HepG2 (cell line): ENCODE data around the gene EEF1AKMT4. TPM values are rescaled to one million over a fixed set of nuclear protein-coding genes. Genes with fewer than 3 reads are reported as not detected.

Source experiments
- CSRNP2 ChIP-seq: sonication (generic); formaldehyde crosslinking; conservative IDR thresholded peaks from 2 replicates; pipeline ENCODE4 v1.8.0; 2022; ENCODE audit warnings: low read depth, missing genetic modification reagents
- ELF3 ChIP-seq: IDR thresholded peaks from 2 replicates; pipeline ENCODE4 v1.6.1; 2016; ENCODE audit warnings: missing genetic modification reagents, missing compliant biosample characterization
- FOXP4 ChIP-seq: sonication (generic); formaldehyde crosslinking; IDR thresholded peaks from 2 replicates; pipeline ENCODE4 v1.4.0; 2020; ENCODE audit warnings: missing genetic modification reagents
- HMG20A ChIP-seq: IDR thresholded peaks from 2 replicates; pipeline ENCODE4 v1.6.1; 2016; ENCODE audit warnings: borderline replicate concordance
- ZBTB38 ChIP-seq: sonication (generic); formaldehyde crosslinking; IDR thresholded peaks from 2 replicates; pipeline ENCODE4 v1.5.1; 2020; ENCODE audit warnings: mild to moderate bottlenecking, missing genetic modification reagents
- ZNF138 ChIP-seq: sonication (generic); formaldehyde crosslinking; IDR thresholded peaks from 2 replicates; pipeline ENCODE4 v1.5.0; 2020; ENCODE audit warnings: mild to moderate bottlenecking, low read depth, missing genetic modification reagents
- ZNF256 ChIP-seq: sonication (generic); formaldehyde crosslinking; conservative IDR thresholded peaks from 2 replicates; pipeline ENCODE4 v1.4.0; 2020; ENCODE audit warnings: missing genetic modification reagents
- ZNF557 ChIP-seq: sonication (generic); formaldehyde crosslinking; IDR thresholded peaks from 2 replicates; pipeline ENCODE4 v1.4.0; 2020; ENCODE audit warnings: missing genetic modification reagents
- ZNF577 ChIP-seq: sonication (generic); formaldehyde crosslinking; IDR thresholded peaks from 2 replicates; pipeline ENCODE4 v1.4.0; 2020; ENCODE audit warnings: mild to moderate bottlenecking, low read depth, missing genetic modification reagents, borderline replicate concordance
- ZNF687 ChIP-seq: sonication (generic); formaldehyde crosslinking; IDR thresholded peaks from 2 replicates; pipeline ENCODE4 v1.5.1; 2020; ENCODE audit warnings: mild to moderate bottlenecking, missing genetic modification reagents, moderate library complexity
- ZNF883 ChIP-seq: sonication (generic); formaldehyde crosslinking; IDR thresholded peaks from 2 replicates; pipeline ENCODE4 v1.5.1; 2020; ENCODE audit warnings: mild to moderate bottlenecking, missing genetic modification reagents; ENCODE audit errors: not compliant biosample characterization
- ZSCAN31 ChIP-seq: sonication (generic); formaldehyde crosslinking; IDR thresholded peaks from 2 replicates; pipeline ENCODE4 v1.5.0; 2020; ENCODE audit warnings: low read depth, mild to moderate bottlenecking, missing genetic modification reagents
- polyA plus RNA-seq, 8 experiments: library from polyadenylated mRNA; depleted of rRNA in 3 of 8; stranded (reverse) in 7 of 8; unstranded in 1 of 8; fragments of >200 nt; fragmentation: Illumina TruSeq in 4 of 8; extraction: Trizol in 4 of 8; gene quantifications; 2 replicates each; pipeline versions ENCODE4 v1.2.1 to v1.2.3, GENCODE V29; 2011 to 2016; ENCODE audit warnings: low read depth in 4 of 8, missing spikeins in 1 of 8, mixed read lengths in 1 of 8; ENCODE audit not compliant: insufficient read depth in 1 of 8
- total RNA-seq, 5 experiments: library from RNA; depleted of rRNA; stranded (reverse); fragments of >200 nt; fragmentation: Illumina TruSeq; extraction: Trizol; gene quantifications; 2 replicates each; pipeline ENCODE4 v1.2.3, GENCODE V29; 2016; ENCODE audit warnings: low read depth in 1 of 5
- TF ChIP-seq, protein P1 (sequence below): sonication (generic); formaldehyde crosslinking; IDR thresholded peaks from 2 replicates; pipeline ENCODE4 v1.5.1; 2020; ENCODE audit warnings: mild to moderate bottlenecking, missing genetic modification reagents, borderline replicate concordance
- TF ChIP-seq, protein P2 (sequence below), 2 experiments: fragments of 450-650 bp in 1 of 2; sonication (generic) in 1 of 2; formaldehyde crosslinking; IDR thresholded peaks; 2 replicates each; pipeline versions ENCODE4 v1.5.0 to v1.8.0; 2020 to 2022; ENCODE audit warnings: mild to moderate bottlenecking in 1 of 2, missing genetic modification reagents in 1 of 2

Gene EEF1AKMT4
- total and polyA plus RNA-seq, 2 of the 13 experiments (the other 11 are each of a cell fraction or from before 2014, with no cell fraction given), result 13.1 to 15.8 TPM

DNA sequence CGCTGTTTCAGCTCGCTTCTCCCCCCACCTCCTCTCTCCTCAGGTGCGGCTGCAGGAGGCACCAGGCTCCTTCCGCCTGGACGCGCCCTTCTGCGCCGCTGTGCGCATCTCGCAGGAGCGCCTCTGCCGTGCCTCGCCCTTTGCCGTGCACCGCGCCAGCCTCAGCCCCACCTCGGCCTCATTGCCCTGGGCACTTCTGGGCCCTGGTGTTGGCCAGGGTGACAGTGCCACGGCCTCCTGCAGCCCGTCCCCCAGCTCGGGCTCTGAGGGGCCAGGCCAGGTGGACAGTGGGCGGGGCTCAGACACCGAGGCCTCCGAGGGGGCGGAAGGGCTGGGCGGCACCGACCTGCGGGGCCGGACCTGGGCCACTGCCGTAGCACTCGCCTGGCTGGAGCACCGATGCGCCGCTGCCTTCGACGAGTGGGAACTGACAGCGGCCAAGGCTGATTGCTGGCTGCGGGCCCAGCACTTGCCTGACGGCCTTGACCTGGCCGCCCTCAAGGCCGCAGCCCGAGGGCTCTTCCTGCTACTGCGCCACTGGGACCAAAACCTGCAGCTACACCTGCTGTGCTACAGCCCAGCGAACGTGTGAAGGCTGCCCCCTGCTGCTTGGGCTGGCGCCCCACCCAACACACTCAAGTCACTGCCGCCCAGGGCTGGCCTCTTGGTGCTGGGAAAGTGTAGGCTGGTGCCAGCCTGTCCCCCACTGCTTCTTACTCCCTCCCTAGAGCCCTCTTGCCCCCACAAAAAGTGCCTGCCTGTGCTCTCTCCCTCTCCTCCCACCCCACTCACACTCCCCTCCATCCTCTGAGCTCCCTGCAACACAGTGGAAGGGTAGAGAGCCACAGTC is 7.8 kb upstream of the EEF1AKMT4 start (continued):
- TF ChIP-seq HMG20A (CRISPR knock-in tag) (peak; percentile 83; the same call in 1 of the 2 replicates), ZSCAN31 (CRISPR knock-in tag) (peak; percentile 97), FOXP4 (CRISPR knock-in tag) (peak; percentile 80), ZNF577 (CRISPR knock-in tag) (0 out of 2 replicates have a peak, but pooled peaks have one; percentile 64), ZNF883 (CRISPR knock-in tag) (no peak), ZNF687 (CRISPR knock-in tag) (peak; percentile 96), ZNF138 (CRISPR knock-in tag) (peak; percentile 86), CSRNP2 (CRISPR knock-in tag) (peak; percentile 15; the same call in 1 of the 2 replicates), ZNF256 (CRISPR knock-in tag) (peak; percentile 76; the same call in 1 of the 2 replicates), ELF3 (CRISPR knock-in tag) (peak; percentile 98), ZNF557 (peak; percentile 90), ZBTB38 (CRISPR knock-in tag) (peak; percentile 82; the same call in 1 of the 2 replicates)
- TF ChIP-seq, protein P1, sequence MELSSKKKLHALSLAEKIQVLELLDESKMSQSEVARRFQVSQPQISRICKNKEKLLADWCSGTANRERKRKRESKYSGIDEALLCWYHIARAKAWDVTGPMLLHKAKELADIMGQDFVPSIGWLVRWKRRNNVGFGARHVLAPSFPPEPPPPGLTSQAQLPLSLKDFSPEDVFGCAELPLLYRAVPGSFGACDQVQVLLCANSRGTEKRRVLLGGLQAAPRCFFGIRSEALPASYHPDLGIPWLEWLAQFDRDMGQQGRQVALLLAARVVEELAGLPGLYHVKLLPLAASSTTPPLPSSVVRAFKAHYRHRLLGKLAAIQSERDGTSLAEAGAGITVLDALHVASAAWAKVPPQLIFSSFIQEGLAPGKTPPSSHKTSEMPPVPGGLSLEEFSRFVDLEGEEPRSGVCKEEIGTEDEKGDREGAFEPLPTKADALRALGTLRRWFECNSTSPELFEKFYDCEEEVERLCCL, result no peak
- TF ChIP-seq, protein P2, sequence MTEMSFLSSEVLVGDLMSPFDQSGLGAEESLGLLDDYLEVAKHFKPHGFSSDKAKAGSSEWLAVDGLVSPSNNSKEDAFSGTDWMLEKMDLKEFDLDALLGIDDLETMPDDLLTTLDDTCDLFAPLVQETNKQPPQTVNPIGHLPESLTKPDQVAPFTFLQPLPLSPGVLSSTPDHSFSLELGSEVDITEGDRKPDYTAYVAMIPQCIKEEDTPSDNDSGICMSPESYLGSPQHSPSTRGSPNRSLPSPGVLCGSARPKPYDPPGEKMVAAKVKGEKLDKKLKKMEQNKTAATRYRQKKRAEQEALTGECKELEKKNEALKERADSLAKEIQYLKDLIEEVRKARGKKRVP (CRISPR knock-in tag; IDR thresholded peaks at IDR 0.05), result peak in 1 of 2 experiments; percentile 64; a peak in 1 of 4 replicates
